Activated T-cell treated with anti-CD3 and anti-CD28 coated beads, Interleukin-2, amount 50 U/mL, for 72 hours (primary cell): Measurements from ENCODE around the gene STIL. TPM values are rescaled to one million over a fixed set of nuclear protein-coding genes. Genes with fewer than 3 reads are reported as not detected.
"Not testable (repeated sequence)": the region's sequence is repeated elsewhere in the genome, so short reads cannot be mapped to it uniquely, and the experiment has no call there.

Experiments
- ATAC-seq, 2 donors: fragments of 150-1000 bp; cut with Tn5 transposase; replicated peaks in 1 of 2; 2 replicates each; pipeline ENCODE4 v1.10.0; 2021; ENCODE audit warnings: moderate library complexity in 2 of 2, mild to moderate bottlenecking in 1 of 2
- DNase-seq, 2 donors: peaks; one replicate each; pipeline ENCODE4 v3.0.0; 2021 to 2022; ENCODE audit warnings: mixed read lengths in 1 of 2
- H3K27ac Mint-ChIP-seq: one replicate; pipeline ENCODE4 v1.8.0; 2022; ENCODE audit warnings: mild to moderate bottlenecking, moderate library complexity, mixed read lengths
- H3K27me3 Mint-ChIP-seq: one replicate; pipeline ENCODE4 v1.8.0; 2022; ENCODE audit warnings: low read depth, mixed read lengths
- H3K36me3 Mint-ChIP-seq, 2 donors: one replicate each; pipeline ENCODE4 v1.8.0; 2022; ENCODE audit warnings: mixed read lengths in 2 of 2, mild to moderate bottlenecking in 1 of 2; ENCODE audit not compliant: insufficient read depth in 2 of 2
- H3K4me1 Mint-ChIP-seq: one replicate; pipeline ENCODE4 v1.8.0; 2022; ENCODE audit warnings: low read depth, mixed read lengths
- H3K4me3 Mint-ChIP-seq, 2 donors: one replicate each; pipeline ENCODE4 v1.8.0; 2022; ENCODE audit warnings: mild to moderate bottlenecking in 2 of 2, mixed read lengths in 2 of 2, moderate library complexity in 2 of 2
- H3K9me3 Mint-ChIP-seq, 2 donors: one replicate each; pipeline ENCODE4 v1.8.0; 2022; ENCODE audit warnings: mixed read lengths in 2 of 2
- total RNA-seq, 2 donors: library from RNA; stranded (reverse); gene quantifications; one replicate each; pipeline ENCODE4 v1.2.3, GENCODE V29; 2022

STIL gene
- total RNA-seq, 2 donors from 2014 or later, result 26.8 to 32.2 TPM

GRCh38 chr1:47298025-47298699 lies 15.8 kb downstream of the STIL start:
- no peak overlapping the region for H3K27ac Mint-ChIP-seq
- H3K9me3 Mint-ChIP-seq, result no peaks in the 10 kb centered on the region
- peaks cover 2% of the 10 kb centered on the region for H3K4me1 Mint-ChIP-seq
- no peaks in the 10 kb centered on the region for H3K27me3 Mint-ChIP-seq
- H3K4me3 Mint-ChIP-seq, result no peak overlapping the region
- DNase-seq (no peak), ATAC-seq (no peak)
- peaks cover 5 to 30% of the 10 kb centered on the region in 2 donors for H3K36me3 Mint-ChIP-seq

DNA sequence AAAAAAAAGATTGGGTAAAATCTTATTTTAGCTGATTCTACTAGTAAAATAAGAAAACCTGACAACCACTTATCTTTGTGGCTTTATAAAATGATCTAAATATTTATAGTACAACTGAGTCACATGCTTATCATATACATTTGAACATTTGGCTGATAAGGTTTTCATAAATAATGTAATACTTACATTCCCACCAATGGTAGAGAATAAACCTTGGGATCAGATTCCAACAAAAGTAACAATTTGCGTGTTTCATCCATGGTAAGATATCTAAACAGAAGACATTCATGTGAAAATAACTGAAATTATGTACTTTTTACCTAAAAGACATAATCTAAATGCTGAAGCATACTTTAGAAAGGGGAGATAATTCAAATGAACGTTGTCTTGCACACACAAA lies 18.4 kb downstream of the STIL start:
- H3K27me3 Mint-ChIP-seq, result no peaks in the 10 kb centered on the region
- H3K36me3 Mint-ChIP-seq, result peaks cover 2 to 20% of the 10 kb centered on the region in 2 donors
- no peak for DNase-seq
- no peaks in the 10 kb centered on the region for H3K9me3 Mint-ChIP-seq
- ATAC-seq, result no peak
- no peak overlapping the region for H3K4me3 Mint-ChIP-seq
- peaks cover 3% of the 10 kb centered on the region for H3K4me1 Mint-ChIP-seq
- H3K27ac Mint-ChIP-seq, result no peak overlapping the region

DNA sequence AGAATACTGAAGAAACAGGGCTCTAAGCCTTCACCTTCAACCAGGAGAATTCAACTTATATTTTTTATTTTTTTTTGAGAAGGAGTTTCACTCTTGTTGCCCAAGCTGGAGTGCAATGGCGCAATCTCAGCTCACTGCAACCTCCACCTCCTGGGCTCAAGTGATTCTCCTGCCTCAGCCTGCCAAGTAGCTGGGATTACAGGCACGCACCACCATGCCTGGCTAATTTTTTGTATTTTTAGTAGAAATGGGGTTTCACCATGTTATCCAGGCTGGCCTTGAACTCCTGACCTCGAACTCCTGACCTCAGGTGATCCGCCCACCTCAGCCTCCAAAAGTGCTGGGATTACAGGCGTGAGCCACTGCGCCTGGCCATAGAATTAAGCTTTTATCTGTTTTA lies 19.1 kb downstream of the STIL start:
- not testable (repeated sequence) for DNase-seq, H3K9me3 Mint-ChIP-seq, H3K27me3 Mint-ChIP-seq, H3K27ac Mint-ChIP-seq, ATAC-seq, H3K4me3 Mint-ChIP-seq
- Mint-ChIP-seq H3K36me3 (peaks cover 1 to 24% of the 10 kb centered on the region in 2 donors), H3K4me1 (peaks cover 10% of the 10 kb centered on the region)

GRCh38 chr1:47288116-47288515 lies 25.8 kb downstream of the STIL start:
- ATAC-seq, H3K27ac Mint-ChIP-seq, DNase-seq: not testable (repeated sequence)

GRCh38 chr1:47280142-47280541 lies 33.8 kb downstream of the STIL start:
- Mint-ChIP-seq H3K27ac (no peak overlapping the region), H3K27me3 (no peaks in the 10 kb centered on the region), H3K4me3 (no peak overlapping the region), H3K36me3 (peaks cover 8 to 31% of the 10 kb centered on the region in 2 donors), H3K9me3 (no peaks in the 10 kb centered on the region), H3K4me1 (no peaks in the 10 kb centered on the region)
- ATAC-seq (no peak), DNase-seq (no peak)

More at GRCh38 chr1:47288116-47288515, 25.8 kb downstream of the STIL start:
- H3K4me1 Mint-ChIP-seq, result peaks cover 18% of the 10 kb centered on the region
- H3K4me3 Mint-ChIP-seq, H3K27me3 Mint-ChIP-seq, H3K9me3 Mint-ChIP-seq: not testable (repeated sequence)
- peaks cover 4 to 22% of the 10 kb centered on the region in 2 donors for H3K36me3 Mint-ChIP-seq

DNA sequence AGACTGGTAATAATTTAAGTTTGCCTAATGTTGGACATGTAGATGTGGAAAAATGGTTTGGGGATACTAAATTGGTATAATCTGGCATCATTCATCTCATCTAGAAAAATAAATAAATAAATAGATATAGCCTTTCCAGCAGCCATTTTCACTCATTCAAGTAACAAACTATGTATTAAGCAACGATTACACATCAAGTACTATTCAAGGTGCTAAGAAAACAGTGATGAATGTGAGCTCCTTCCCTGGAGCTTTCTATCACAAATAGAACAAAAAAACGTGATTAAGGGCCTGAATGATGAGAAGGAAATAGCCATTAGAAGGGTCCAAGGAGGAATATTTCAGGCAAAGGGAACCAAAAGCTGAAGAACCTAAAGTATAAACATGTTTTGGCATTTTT lies 37.1 kb downstream of the STIL start:
- Mint-ChIP-seq H3K4me1 (no peaks in the 10 kb centered on the region), H3K27me3 (no peaks in the 10 kb centered on the region), H3K4me3 (no peak overlapping the region), H3K9me3 (no peaks in the 10 kb centered on the region), H3K27ac (no peak overlapping the region), H3K36me3 (peaks cover 8 to 33% of the 10 kb centered on the region in 2 donors)
- DNase-seq (no peak), ATAC-seq (no peak)

- ATAC-seq, H3K4me3 Mint-ChIP-seq, H3K27me3 Mint-ChIP-seq, H3K27ac Mint-ChIP-seq, H3K9me3 Mint-ChIP-seq, H3K4me1 Mint-ChIP-seq, DNase-seq: not testable (repeated sequence)
- peaks cover 8 to 28% of the 10 kb centered on the region in 2 donors for H3K36me3 Mint-ChIP-seq
These were observed 38.1 kb downstream of the STIL start for GRCh38 chr1:47275811-47276210.

- H3K27ac Mint-ChIP-seq, H3K4me1 Mint-ChIP-seq: not testable (repeated sequence)
These were observed 48.4 kb downstream of the STIL start for GRCh38 chr1:47265529-47265928.

DNA sequence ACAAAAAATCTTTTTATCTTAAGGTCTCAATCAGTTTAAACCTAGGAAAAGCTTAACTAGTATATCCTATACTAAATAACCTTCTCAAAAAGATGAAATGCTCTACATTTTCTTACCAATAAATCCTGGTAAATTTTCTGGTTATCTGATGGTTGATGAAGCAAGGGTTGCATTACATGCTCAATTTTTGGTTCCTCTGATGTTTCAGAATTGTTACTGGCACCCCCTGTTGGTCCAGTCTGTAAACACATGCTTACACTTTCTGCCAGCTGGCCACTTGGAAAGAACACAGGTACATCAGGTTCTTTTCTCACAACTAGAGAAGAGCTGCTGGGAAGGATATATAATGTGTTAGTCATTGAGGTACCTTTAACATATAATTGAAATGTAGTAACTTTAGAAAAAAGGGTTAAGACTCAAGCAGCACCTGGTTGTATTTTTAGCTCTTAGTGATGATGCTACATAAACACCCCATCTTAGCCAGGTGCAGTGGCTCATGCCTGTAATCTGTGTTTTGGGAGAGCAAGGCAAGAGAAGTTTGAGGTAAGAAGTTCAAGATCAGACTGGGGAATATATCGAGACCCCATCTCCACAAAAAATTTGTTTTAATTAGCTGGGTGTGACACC lies 51.0 kb downstream of the STIL start:
- Mint-ChIP-seq H3K4me3 (no peak overlapping the region), H3K9me3 (no peaks in the 10 kb centered on the region), H3K27ac (no peak overlapping the region), H3K27me3 (no peaks in the 10 kb centered on the region), H3K4me1 (no peaks in the 10 kb centered on the region), H3K36me3 (peaks cover 8 to 21% of the 10 kb centered on the region in 2 donors)
- DNase-seq (peak; percentile 31 to 37), ATAC-seq (no peak)

More at GRCh38 chr1:47265529-47265928, 48.4 kb downstream of the STIL start:
- peaks cover 7 to 21% of the 10 kb centered on the region in 2 donors for H3K36me3 Mint-ChIP-seq
- not testable (repeated sequence) for H3K27me3 Mint-ChIP-seq, H3K4me3 Mint-ChIP-seq, ATAC-seq, DNase-seq, H3K9me3 Mint-ChIP-seq

DNA sequence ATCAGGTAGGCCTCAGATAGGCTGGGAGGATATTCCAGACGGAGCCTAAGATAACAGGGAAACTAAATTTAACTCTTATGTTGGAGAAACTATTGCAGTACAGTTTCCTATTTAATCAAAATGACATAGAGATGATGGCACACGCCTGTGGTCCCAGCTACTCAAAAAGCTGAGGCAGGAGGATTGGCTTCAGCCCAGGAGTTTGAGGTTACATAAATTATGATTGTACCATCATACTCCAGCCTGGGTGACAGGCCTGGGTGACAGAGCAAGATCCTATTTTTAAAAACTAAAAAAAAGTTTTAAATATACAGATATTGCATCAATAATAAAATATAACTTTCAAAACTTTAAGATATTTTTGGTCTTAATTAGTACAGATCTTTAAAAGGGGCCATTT lies 56.7 kb downstream of the STIL start:
- no peaks in the 10 kb centered on the region for H3K27me3 Mint-ChIP-seq
- no peak for DNase-seq
- peaks cover 2 to 16% of the 10 kb centered on the region in 2 donors for H3K36me3 Mint-ChIP-seq
- ATAC-seq, result no peak
- no peak overlapping the region for H3K27ac Mint-ChIP-seq
- H3K4me1 Mint-ChIP-seq, result no peaks in the 10 kb centered on the region
- no peak overlapping the region for H3K4me3 Mint-ChIP-seq
- H3K9me3 Mint-ChIP-seq, result no peaks in the 10 kb centered on the region

- Mint-ChIP-seq H3K4me3 (no peak overlapping the region), H3K9me3 (no peaks in the 10 kb centered on the region)
- ATAC-seq, result no peak
These were observed 61.2 kb downstream of the STIL start for GRCh38 chr1:47252795-47253194.

DNA sequence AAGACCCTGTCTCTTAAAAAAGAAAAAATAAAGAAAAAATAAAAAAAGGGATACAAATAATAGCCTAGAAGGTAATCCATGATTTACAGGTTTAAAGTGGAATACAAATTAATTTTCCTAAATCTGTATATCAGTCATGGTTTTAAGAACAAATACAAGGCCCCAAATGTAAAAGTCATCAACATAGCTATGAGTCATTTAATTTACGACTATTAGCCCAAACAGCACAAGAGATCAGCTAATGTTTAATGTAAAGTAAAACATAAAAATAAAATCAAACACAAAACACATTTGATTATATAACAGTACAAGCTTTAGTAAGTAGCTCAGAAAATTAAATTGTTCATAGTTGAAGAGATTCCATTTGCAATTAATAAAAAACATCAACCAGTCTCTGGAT lies 61.6 kb downstream of the STIL start:
- no peaks in the 10 kb centered on the region for H3K9me3 Mint-ChIP-seq
- H3K4me1 Mint-ChIP-seq, result no peaks in the 10 kb centered on the region
- ATAC-seq (no peak), DNase-seq (no peak)
- H3K4me3 Mint-ChIP-seq, result no peak overlapping the region
- peaks cover 0 to 12% of the 10 kb centered on the region in 2 donors for H3K36me3 Mint-ChIP-seq
- no peak overlapping the region for H3K27ac Mint-ChIP-seq
- H3K27me3 Mint-ChIP-seq, result no peaks in the 10 kb centered on the region

More at GRCh38 chr1:47252795-47253194, 61.2 kb downstream of the STIL start:
- no peaks in the 10 kb centered on the region for H3K27me3 Mint-ChIP-seq
- H3K36me3 Mint-ChIP-seq, result peaks cover 0 to 12% of the 10 kb centered on the region in 2 donors
- DNase-seq, result no peak
- no peak overlapping the region for H3K27ac Mint-ChIP-seq
- H3K4me1 Mint-ChIP-seq, result no peaks in the 10 kb centered on the region

- Mint-ChIP-seq H3K4me3 (no peak overlapping the region), H3K27ac (no peak overlapping the region)
These were observed 64.2 kb downstream of the STIL start for GRCh38 chr1:47249755-47250154.

More at GRCh38 chr1:47249755-47250154, 64.2 kb downstream of the STIL start:
- peaks cover 6% of the 10 kb centered on the region for H3K27me3 Mint-ChIP-seq
- H3K9me3 Mint-ChIP-seq, result no peaks in the 10 kb centered on the region
- no peaks in the 10 kb centered on the region for H3K4me1 Mint-ChIP-seq
- no peak for ATAC-seq
- no peak for DNase-seq
- H3K36me3 Mint-ChIP-seq, result peaks cover 0 to 9% of the 10 kb centered on the region in 2 donors
